LHCN-M2 (cell line): ENCODE data around the gene RPL18. TPM values are rescaled to one million over a fixed set of nuclear protein-coding genes. Genes with fewer than 3 reads are reported as not detected.
A peak's percentile ranks its signal among the peaks of the same experiment; 100 is the strongest.
"Not testable (repeated sequence)": the region's sequence is repeated elsewhere in the genome, so short reads cannot be mapped to it uniquely, and the experiment has no call there.

Experiments
- DNase-seq: peaks from one replicate; pipeline ENCODE4 v3.0.0-alpha.2; 2012; ENCODE audit warnings: low read depth
- total RNA-seq: library from RNA; depleted of rRNA; stranded (reverse); fragments of >200 nt; gene quantifications from 2 replicates; pipeline ENCODE4 v1.2.3, GENCODE V29; 2014; rRNA removed

RPL18 gene
- total RNA-seq, 1 experiment from 2014 or later = 1,651 TPM

- peak; percentile 74 for DNase-seq
These were observed 30.1 kb downstream of the RPL18 start for GRCh38 chr19:48588670-48589401.

DNA sequence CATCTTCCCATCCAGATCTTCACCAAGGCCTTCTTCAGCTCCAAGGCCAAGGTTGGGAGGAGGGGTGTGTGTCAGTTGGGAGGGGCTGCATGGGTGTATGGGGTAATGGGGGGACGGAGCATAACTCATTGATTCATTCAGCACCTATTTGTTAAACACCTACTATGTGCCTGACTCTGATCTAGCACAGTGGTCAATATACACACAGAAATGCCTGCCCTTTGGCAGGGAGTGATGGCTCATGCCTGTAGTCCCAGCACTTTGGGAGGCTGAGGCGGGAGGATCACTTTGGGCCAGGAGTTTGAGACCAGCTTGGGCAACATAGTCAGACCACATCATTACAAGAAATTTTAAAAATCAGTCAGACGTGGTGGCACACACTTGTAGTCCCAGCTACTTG, 31.6 kb downstream of the RPL18 start:
- DNase-seq = no peak

DNA sequence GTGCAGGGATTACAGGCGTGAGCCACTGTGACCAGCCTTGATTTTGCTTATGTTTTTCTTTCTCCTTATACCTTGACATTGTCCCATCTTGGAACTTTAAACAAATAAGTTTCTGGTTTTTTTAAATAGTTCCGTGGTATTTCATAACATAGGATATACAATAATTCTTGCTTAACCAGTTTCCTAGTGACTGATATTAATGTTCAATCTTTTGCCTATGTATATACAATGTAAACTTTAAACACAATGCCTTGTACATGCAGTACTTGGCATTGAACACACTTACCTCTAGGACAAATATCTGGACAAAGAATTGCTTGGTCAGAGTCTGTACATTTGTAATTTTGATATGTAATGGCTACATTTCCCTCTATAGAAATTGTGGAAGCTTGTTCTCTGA, 36.8 kb downstream of the RPL18 start:
- DNase-seq = no peak

GRCh38 chr19:48578891-48579290, 40.1 kb downstream of the RPL18 start:
- DNase-seq = peak; percentile 10

DNA sequence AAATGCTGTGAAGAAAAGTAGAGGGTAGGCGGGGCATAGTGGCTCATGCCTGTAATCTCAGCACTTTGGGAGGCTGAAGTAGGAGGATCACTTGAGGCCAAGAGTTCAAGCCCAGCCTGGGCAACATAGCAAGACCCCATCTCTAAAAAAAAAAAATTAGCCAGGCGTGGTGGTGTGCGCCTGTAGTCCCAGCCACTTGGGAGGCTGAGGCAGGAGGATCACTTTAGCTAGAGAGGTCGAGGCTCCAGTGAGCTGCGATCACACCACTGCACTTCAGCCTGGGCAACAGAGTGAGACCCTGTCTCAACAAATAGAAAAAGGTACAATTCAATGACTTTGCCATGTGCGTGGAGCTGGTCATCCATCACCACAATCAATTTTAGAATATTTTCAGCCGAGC, 41.1 kb downstream of the RPL18 start:
- not testable (repeated sequence) for DNase-seq

DNA sequence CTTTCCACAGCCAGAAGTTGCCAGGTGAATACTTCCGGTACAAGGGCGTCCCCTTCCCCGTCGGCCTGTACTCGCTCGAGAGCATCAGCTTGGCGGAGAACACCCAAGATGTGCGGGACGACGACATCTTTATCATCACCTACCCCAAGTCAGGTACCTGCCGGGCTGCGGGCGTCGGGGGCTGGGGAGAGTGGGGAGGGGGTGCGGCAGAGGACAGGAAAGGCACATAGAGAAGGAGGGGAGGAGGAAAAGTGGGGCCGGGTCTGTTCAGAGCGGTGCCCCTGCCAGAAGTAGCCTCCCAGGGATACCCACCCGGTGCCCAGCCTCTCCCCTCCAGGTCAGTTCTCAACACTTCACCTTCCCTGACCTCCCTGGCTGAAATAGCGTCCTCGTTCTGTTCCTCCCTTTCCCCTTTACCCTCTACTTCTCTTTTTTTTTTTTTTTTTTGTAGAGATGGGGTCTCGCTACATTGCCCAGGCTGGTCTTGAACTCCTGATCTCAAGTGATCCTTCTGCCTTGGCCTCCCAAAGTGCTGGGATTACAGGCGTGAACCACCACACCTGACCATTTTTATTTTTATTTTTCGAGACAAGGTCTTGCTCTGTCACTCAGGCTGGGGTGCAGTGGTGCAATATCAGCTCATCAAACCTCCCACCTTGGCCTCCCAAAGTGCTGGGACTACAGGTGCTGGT, 42.9 kb downstream of the RPL18 start:
- no peak for DNase-seq

GRCh38 chr19:48573163-48573505, 45.8 kb downstream of the RPL18 start:
- DNase-seq = no peak

DNA sequence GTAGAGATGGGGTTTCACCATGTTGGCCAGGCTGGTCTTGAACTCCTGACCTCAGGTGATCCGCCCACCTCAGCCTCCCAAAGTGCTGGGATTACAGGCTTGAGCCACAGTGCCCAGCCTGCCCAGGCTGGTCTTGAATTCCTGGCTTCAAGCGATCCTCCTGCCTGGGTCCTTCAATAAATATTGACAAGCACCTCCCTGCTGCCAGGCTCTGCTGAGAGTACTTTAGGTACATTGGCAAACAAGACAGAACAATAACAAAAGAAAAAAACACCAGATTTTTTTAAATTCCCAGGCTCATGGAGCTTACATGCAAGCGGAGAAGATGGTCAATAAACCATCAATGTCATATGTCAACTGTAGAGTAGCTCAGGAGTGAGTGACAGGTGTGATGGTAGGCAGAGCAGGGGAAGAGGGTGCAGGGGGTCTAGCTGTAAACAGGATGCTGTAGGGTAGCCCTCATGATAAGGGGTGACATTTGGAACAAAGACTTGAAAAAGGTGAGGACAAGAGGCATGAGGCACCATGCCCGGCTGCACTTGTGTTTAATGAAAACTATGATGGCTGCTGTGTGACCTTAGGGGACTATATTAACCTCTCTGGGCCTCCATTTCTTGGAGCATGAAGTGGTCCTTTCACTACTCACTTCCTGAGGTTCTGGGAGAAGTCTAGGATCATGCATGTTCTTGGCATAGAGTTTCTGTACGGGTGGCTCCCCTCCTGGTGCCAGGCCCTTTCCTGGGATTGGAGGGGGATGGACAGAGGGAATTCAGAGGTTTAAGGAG, 47.4 kb downstream of the RPL18 start:
- no peak for DNase-seq

DNA sequence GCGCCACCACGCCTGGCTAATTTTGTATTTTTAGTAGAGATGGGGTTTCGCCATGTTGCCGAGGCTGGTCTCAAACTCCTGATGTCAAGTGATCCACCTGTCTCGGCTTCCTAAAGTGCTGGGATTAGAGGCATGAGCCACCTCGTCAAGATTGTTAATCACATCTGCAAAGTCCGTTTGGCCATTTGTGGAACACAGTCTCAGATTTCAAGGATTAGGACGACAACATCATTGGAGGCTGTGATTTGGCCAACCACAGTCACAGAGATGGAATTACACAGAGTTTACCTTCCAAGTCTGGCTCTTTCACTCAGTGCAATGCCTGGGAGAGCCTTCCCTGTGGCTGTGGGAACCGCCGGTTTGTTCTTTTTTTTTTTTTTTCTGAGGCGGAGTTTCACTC, 49.2 kb downstream of the RPL18 start:
- peak; percentile 26 for DNase-seq

- peak; percentile 89 for DNase-seq
These were observed 50.6 kb downstream of the RPL18 start for GRCh38 chr19:48568345-48568886.

Other genes with a start within 250 kb of the RPL18 start
- gene KDELR1, start 227.6 kb downstream of the RPL18 start, total RNA-seq = 115 and 121 TPM in 2 replicates
- gene GRIN2D, start 225.5 kb downstream of the RPL18 start, total RNA-seq = not detected in 2 replicates
- 66.9 and 70.5 TPM in 2 replicates for gene GRWD1, start 173.2 kb downstream of the RPL18 start, total RNA-seq
- 0.52 and 0.71 TPM in 2 replicates for gene KCNJ14, start 163.6 kb downstream of the RPL18 start, total RNA-seq
- gene CYTH2, start 149.8 kb downstream of the RPL18 start, total RNA-seq = 37.7 and 61.0 TPM in 2 replicates
- 0.06 and 0.13 TPM in 2 replicates for gene LMTK3, start 107.3 kb downstream of the RPL18 start, total RNA-seq
- not detected in 2 replicates for gene SULT2B1, start 67.0 kb downstream of the RPL18 start, total RNA-seq
- gene SPACA4, start 12.4 kb downstream of the RPL18 start, total RNA-seq = not detected in 2 replicates
- gene FAM83E, start 4.1 kb downstream of the RPL18 start, total RNA-seq = not detected in 2 replicates
- 13.3 and 16.2 TPM in 2 replicates for gene SPHK2, start 328 bp upstream of the RPL18 start, total RNA-seq
- 2.9 and 4.8 TPM in 2 replicates for gene DBP, start 18.2 kb upstream of the RPL18 start, total RNA-seq
- gene CA11, start 27.0 kb upstream of the RPL18 start, total RNA-seq = 0.83 and 2.4 TPM in 2 replicates
- gene NTN5, start 53.8 kb upstream of the RPL18 start, total RNA-seq = not detected in 2 replicates
- gene FUT2, start 76.8 kb upstream of the RPL18 start, total RNA-seq = not detected in 2 replicates
- gene MAMSTR, start 100.5 kb upstream of the RPL18 start, total RNA-seq = 2.4 and 3.5 TPM in 2 replicates
- 0.11 and 0.26 TPM in 2 replicates for gene RASIP1, start 121.4 kb upstream of the RPL18 start, total RNA-seq
- not detected in 2 replicates for gene IZUMO1, start 127.7 kb upstream of the RPL18 start, total RNA-seq
- not detected in 2 replicates for gene FUT1, start 133.5 kb upstream of the RPL18 start, total RNA-seq
- not detected in 2 replicates for gene FGF21, start 136.3 kb upstream of the RPL18 start, total RNA-seq
- 23.8 and 26.5 TPM in 2 replicates for gene BCAT2, start 191.9 kb upstream of the RPL18 start, total RNA-seq
- not detected in 2 replicates for gene HSD17B14, start 217.3 kb upstream of the RPL18 start, total RNA-seq
- gene PLEKHA4, start 249.4 kb upstream of the RPL18 start, total RNA-seq = 21.3 and 27.8 TPM in 2 replicates